DND-41 (cell line): ENCODE measurements around the gene WWC1.

Source experiments
- ATAC-seq: fragments of 200-7000 bp; cut with Tn5 transposase; 3 replicates; pipeline ENCODE4 v1.9.1; 2021; ENCODE audit warnings: low read depth; ENCODE audit not compliant: insufficient read depth
- DNase-seq: peaks from one replicate; pipeline ENCODE4 v3.0.0-alpha.2; 2020
- H2AFZ ChIP-seq: 2 replicates; pipeline ENCODE4 v1.6.0; 2012; ENCODE audit warnings: low read depth, low read length
- H3K27ac ChIP-seq: 2 replicates; pipeline ENCODE4 v1.5.1; 2012; ENCODE audit warnings: low read length, inconsistent platforms
- H3K27me3 ChIP-seq: fragments of 200-600 bp; sonication (generic); 2 replicates; pipeline ENCODE4 v1.6.0; 2012; ENCODE audit warnings: low read length, mild to moderate bottlenecking, inconsistent platforms; ENCODE audit not compliant: insufficient read depth, poor library complexity
- H3K36me3 ChIP-seq: 2 replicates; pipeline ENCODE4 v1.5.1; 2012; ENCODE audit warnings: low read length, inconsistent platforms; ENCODE audit not compliant: insufficient read depth
- H3K4me1 ChIP-seq: 2 replicates; pipeline ENCODE4 v1.5.1; 2012; ENCODE audit warnings: mild to moderate bottlenecking, low read length; ENCODE audit not compliant: insufficient read depth
- H3K4me2 ChIP-seq: 2 replicates; pipeline ENCODE4 v1.6.0; 2012; ENCODE audit warnings: mild to moderate bottlenecking, moderate library complexity, low read length, inconsistent platforms; ENCODE audit not compliant: insufficient read depth
- H3K4me3 ChIP-seq, 2 experiments: fragments of 200-600 bp in 1 of 2; shearing (Covaris generic) in 1 of 2; 2 replicates each; pipeline ENCODE4 v1.5.1; 2012 to 2016; ENCODE audit warnings: inconsistent platforms in 2 of 2, low read length in 2 of 2, mild to moderate bottlenecking in 2 of 2, low read depth in 1 of 2, moderate library complexity in 1 of 2
- H3K79me2 ChIP-seq: 2 replicates; pipeline ENCODE4 v1.6.0; 2012; ENCODE audit warnings: low read length, inconsistent platforms; ENCODE audit not compliant: insufficient read depth
- H3K9ac ChIP-seq: 2 replicates; pipeline ENCODE4 v1.6.0; 2012; ENCODE audit warnings: low read depth, mild to moderate bottlenecking, inconsistent platforms, low read length, moderate library complexity
- H3K9me3 ChIP-seq: 2 replicates; pipeline ENCODE4 v1.5.1; 2012; ENCODE audit warnings: low read length, moderate library complexity, mild to moderate bottlenecking, inconsistent platforms; ENCODE audit not compliant: insufficient read depth, severe bottlenecking
- H4K20me1 ChIP-seq: 2 replicates; pipeline ENCODE4 v1.6.0; 2012; ENCODE audit warnings: low read length; ENCODE audit not compliant: insufficient read depth
- CTCF ChIP-seq: IDR thresholded peaks from 2 replicates; pipeline ENCODE4 v1.5.1; 2012; ENCODE audit warnings: borderline replicate concordance, low read length, moderate library complexity, mild to moderate bottlenecking; ENCODE audit not compliant: poor library complexity, severe bottlenecking; ENCODE audit errors: extremely low read depth
- EZH2 ChIP-seq: IDR thresholded peaks from 3 replicates; pipeline ENCODE4 v1.6.1; 2012; ENCODE audit warnings: borderline replicate concordance, low read depth, mild to moderate bottlenecking, moderate library complexity, low read length, inconsistent platforms; ENCODE audit not compliant: severe bottlenecking

The WWC1 gene

GRCh38 chr5:168413596-168413995 is 122.2 kb downstream of the WWC1 start:
- H3K36me3 ChIP-seq = no peaks in the 10 kb centered on the region
- ATAC-seq (no peak), DNase-seq (no peak)
- H2AFZ ChIP-seq = no peak overlapping the region
- H3K27ac ChIP-seq = no peak overlapping the region
- peaks cover 7% of the 10 kb centered on the region for H3K27me3 ChIP-seq
- no peak for TF ChIP-seq CTCF
- TF ChIP-seq EZH2 = no peak
- no peaks in the 10 kb centered on the region for H3K9me3 ChIP-seq
- peaks cover 3% of the 10 kb centered on the region; the same call in 1 of the 2 replicates for H3K4me1 ChIP-seq
- H3K4me3 ChIP-seq = no peak overlapping the region
- no peak overlapping the region for H3K4me2 ChIP-seq
- no peaks in the 10 kb centered on the region for H3K79me2 ChIP-seq
- no peak overlapping the region for H3K9ac ChIP-seq
- H4K20me1 ChIP-seq = no peaks in the 10 kb centered on the region

GRCh38 chr5:168415401-168415800 is 124.0 kb downstream of the WWC1 start:
- Histone ChIP-seq H4K20me1 (no peaks in the 10 kb centered on the region), H3K9ac (no peak overlapping the region), H3K36me3 (no peaks in the 10 kb centered on the region), H3K4me2 (no peak overlapping the region), H3K4me1 (no peaks in the 10 kb centered on the region), H3K79me2 (no peaks in the 10 kb centered on the region), H3K4me3 (no peak overlapping the region), H2AFZ (no peak overlapping the region), H3K9me3 (no peaks in the 10 kb centered on the region), H3K27me3 (peaks cover 12% of the 10 kb centered on the region), H3K27ac (no peak overlapping the region)
- DNase-seq (no peak), ATAC-seq (no peak)
- TF ChIP-seq CTCF (no peak), EZH2 (no peak)

- DNase-seq (no peak), ATAC-seq (no peak)
- H3K27ac ChIP-seq = no peak overlapping the region
- TF ChIP-seq EZH2 = no peak
- no peak for TF ChIP-seq CTCF
- H2AFZ ChIP-seq = no peak overlapping the region
- H3K4me3 ChIP-seq = no peak overlapping the region
- no peak overlapping the region for H3K4me2 ChIP-seq
- no peaks in the 10 kb centered on the region for H4K20me1 ChIP-seq
- no peak overlapping the region for H3K9ac ChIP-seq
- no peaks in the 10 kb centered on the region for H3K79me2 ChIP-seq
- H3K36me3 ChIP-seq = no peaks in the 10 kb centered on the region
- no peaks in the 10 kb centered on the region for H3K4me1 ChIP-seq
- H3K9me3 ChIP-seq = no peaks in the 10 kb centered on the region
- H3K27me3 ChIP-seq = peaks cover 12% of the 10 kb centered on the region
Observed at GRCh38 chr5:168415971-168416370, 124.5 kb downstream of the WWC1 start.

GRCh38 chr5:168417731-168418429 is 126.4 kb downstream of the WWC1 start:
- H3K9me3 ChIP-seq = no peaks in the 10 kb centered on the region
- no peak overlapping the region for H3K27ac ChIP-seq
- H3K27me3 ChIP-seq = peaks cover 6% of the 10 kb centered on the region
- H3K4me1 ChIP-seq = no peaks in the 10 kb centered on the region
- no peak overlapping the region for H2AFZ ChIP-seq
- H3K9ac ChIP-seq = no peak overlapping the region
- H3K4me3 ChIP-seq = no peak overlapping the region
- H3K4me2 ChIP-seq = no peak overlapping the region
- H3K36me3 ChIP-seq = no peaks in the 10 kb centered on the region
- no peaks in the 10 kb centered on the region for H3K79me2 ChIP-seq
- TF ChIP-seq EZH2 (no peak), CTCF (no peak)
- no peaks in the 10 kb centered on the region for H4K20me1 ChIP-seq
- DNase-seq = no peak
- ATAC-seq = no peak
